Thymus (tissue), 11 donors: ENCODE results near the gene CPEB3. TPM values are rescaled to one million over a fixed set of nuclear protein-coding genes. Genes with fewer than 3 reads are reported as not detected.

Experiments used
- DNase-seq, 9 donors: peaks; one replicate each; pipeline ENCODE4 v3.0.0-alpha.2; 2013; ENCODE audit warnings: low spot score in 9 of 9, low read depth in 6 of 9, missing footprints in 1 of 9
- H3K27ac ChIP-seq, 2 donors: one replicate each; pipeline ENCODE4 v1.5.1; 2013; ENCODE audit warnings: control low read depth in 1 of 2, low read depth in 1 of 2, low read length in 1 of 2, mild to moderate bottlenecking in 1 of 2, moderate library complexity in 1 of 2
- H3K27me3 ChIP-seq, 2 donors: one replicate each; pipeline ENCODE4 v1.5.1; 2013; ENCODE audit warnings: low read length in 1 of 2; ENCODE audit not compliant: control insufficient read depth in 2 of 2, insufficient read depth in 1 of 2
- H3K36me3 ChIP-seq, 2 donors: one replicate each; pipeline ENCODE4 v1.5.1; 2013; ENCODE audit warnings: low read length in 1 of 2, mild to moderate bottlenecking in 1 of 2, moderate library complexity in 1 of 2; ENCODE audit not compliant: control insufficient read depth in 2 of 2, insufficient read depth in 2 of 2
- H3K4me1 ChIP-seq, 2 donors: one replicate each; pipeline ENCODE4 v1.5.1; 2013; ENCODE audit warnings: low read length in 2 of 2; ENCODE audit not compliant: control insufficient read depth in 2 of 2, insufficient read depth in 2 of 2
- H3K4me3 ChIP-seq, 2 donors: one replicate each; pipeline ENCODE4 v1.5.1; 2013; ENCODE audit warnings: low read length in 2 of 2, control low read depth in 1 of 2, mild to moderate bottlenecking in 1 of 2
- H3K9me3 ChIP-seq, 2 donors: one replicate each; pipeline ENCODE4 v1.5.1; 2013; ENCODE audit warnings: low read length in 1 of 2, mild to moderate bottlenecking in 1 of 2; ENCODE audit not compliant: control insufficient read depth in 2 of 2, insufficient read depth in 1 of 2
- WGBS: extraction: QIAGEN DNeasy Blood & Tissue Kit; methylation state at CpG from one replicate; pipeline ENCODE4 v1.1.7; 2013; 5-methylcytosine and 5-hydroxymethylcytosine counted together
- polyA plus RNA-seq: library from polyadenylated mRNA; stranded (reverse); fragments of 200-250 nt; gene quantifications from one replicate; pipeline ENCODE4 v1.2.3, GENCODE V29; 2013
- total RNA-seq: library from RNA; stranded (reverse); fragments of 120-200 nt; gene quantifications from one replicate; pipeline ENCODE4 v1.2.4, GENCODE V29; 2013
- donor health status: healthy.

Gene CPEB3
- total and polyA plus RNA-seq, 2 donors = 0.76 to 1.8 TPM

DNA sequence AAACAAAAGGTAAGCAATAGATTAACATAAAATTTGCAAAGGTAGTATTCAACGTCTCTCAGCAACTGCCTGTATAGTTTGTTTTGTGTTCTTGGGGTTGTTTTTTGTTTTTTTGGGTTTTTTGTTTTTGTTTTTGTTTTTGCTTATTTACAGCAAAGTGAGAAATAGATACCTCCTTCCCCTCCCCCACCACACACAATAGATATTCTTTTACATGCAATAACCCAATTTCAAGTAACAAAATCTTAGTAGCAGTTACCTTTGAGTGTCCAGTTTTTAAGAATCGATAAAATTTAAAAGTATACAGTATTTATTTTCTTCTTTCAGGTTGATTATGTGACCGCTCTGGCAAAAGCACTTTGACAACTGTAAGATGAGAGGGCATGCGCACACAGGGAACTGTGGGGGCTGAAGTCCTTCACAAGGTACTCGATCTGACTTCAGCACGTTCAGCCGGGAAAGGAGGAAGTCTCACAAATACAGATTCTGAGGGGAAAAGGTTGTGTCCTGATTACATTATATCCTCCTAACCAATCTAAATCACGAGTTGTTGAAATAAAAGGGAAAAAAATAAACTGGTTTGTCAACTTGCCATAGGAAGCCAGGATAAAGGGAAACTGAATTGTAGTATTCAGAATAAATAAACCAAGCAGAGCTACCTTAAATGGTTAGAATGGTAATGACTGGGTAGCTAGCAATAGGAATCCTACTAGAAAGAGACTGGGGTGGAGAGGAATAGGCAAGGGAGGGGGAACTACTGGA lies 47.8 kb downstream of the CPEB3 start:
- peaks cover 0 to 11% of the 10 kb centered on the region in 2 donors for H3K4me1 ChIP-seq
- 8% methylated on average over 8 of the region's 8 CpGs for WGBS

DNA sequence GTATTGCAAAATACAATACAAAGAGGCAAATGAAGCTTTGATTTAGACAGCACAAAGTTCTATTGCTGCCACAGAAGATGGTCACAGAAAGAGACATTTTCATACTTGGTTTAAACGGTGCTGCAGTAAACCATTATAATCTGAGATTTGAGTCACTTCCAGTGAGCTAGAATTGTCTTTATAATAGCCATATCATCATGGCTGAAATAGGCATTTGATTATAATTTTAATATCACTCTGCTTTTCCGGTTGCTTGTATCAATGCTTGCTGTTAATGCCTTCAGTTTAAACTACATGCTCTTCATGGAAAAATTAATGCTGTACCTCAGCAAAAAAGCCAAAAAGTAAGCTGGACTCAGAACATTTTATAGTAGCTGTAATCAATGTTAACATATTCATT lies 48.5 kb downstream of the CPEB3 start:
- no peak overlapping the region for H3K27ac ChIP-seq
- H3K9me3 ChIP-seq = no peaks in the 10 kb centered on the region
- H3K4me1 ChIP-seq = peaks cover 0 to 11% of the 10 kb centered on the region in 2 donors
- no peak overlapping the region for H3K4me3 ChIP-seq
- no peak for DNase-seq
- H3K27me3 ChIP-seq = peaks cover 0 to 19% of the 10 kb centered on the region in 2 donors
- H3K36me3 ChIP-seq = no peaks in the 10 kb centered on the region
- WGBS = 78% methylated on average over 2 of the region's 2 CpGs

More for the DNA sequence above, 47.8 kb downstream of the CPEB3 start:
- H3K27me3 ChIP-seq = peaks cover 0 to 18% of the 10 kb centered on the region in 2 donors
- H3K4me3 ChIP-seq = peak overlapping the region; percentile 37 to 45
- no peak overlapping the region for H3K27ac ChIP-seq
- H3K9me3 ChIP-seq = no peaks in the 10 kb centered on the region
- no peaks in the 10 kb centered on the region for H3K36me3 ChIP-seq
- DNase-seq = peak in 8 of 9 donors; percentile 40 to 82 (median 66)

DNA sequence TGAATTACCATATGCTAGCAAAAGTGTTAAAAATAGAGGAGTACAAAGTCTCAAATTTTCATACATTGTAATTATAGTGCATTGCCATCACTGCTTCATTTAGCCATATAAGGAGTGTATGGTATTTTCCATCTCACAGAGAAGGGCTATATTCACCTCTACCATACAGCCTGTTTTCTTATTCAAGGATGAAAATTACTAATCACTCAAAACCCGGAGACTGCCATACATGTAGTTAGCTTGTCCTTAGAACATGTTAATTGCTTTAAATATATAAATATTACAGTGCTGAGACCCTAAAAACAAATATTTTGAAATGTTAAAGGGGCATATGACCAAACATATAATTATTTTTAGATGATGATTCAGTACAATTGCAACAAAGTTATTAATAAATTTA lies 49.4 kb downstream of the CPEB3 start:
- peaks cover 0 to 19% of the 10 kb centered on the region in 2 donors for H3K27me3 ChIP-seq
- H3K9me3 ChIP-seq = no peaks in the 10 kb centered on the region
- no peaks in the 10 kb centered on the region for H3K36me3 ChIP-seq
- no peak for DNase-seq
- peak overlapping the region in 1 of 2 donors; percentile 95 for H3K27ac ChIP-seq
- H3K4me3 ChIP-seq = peak overlapping the region; percentile 77 to 88
- 89% methylated on average over 1 of the region's 1 CpG for WGBS
- peaks cover 0 to 11% of the 10 kb centered on the region in 2 donors for H3K4me1 ChIP-seq

DNA sequence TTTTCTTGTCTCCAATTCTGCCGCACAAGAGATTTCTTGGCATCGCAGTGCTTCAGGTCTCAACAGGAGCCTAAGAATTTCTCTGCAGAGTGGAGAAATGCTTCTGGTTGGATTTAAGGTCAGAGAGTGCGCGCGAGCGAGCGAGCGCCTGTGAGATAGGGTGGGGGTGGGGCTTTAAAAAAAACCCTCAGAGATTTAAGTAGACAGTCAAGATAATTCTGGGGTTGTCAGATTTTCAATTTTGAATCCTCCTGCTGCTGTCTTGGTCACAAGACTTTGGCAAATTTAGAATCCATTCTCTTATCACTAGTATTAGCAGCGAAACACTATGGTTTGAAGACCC lies 49.7 kb downstream of the CPEB3 start:
- Histone ChIP-seq H3K4me1 (peaks cover 0 to 11% of the 10 kb centered on the region in 2 donors), H3K9me3 (no peaks in the 10 kb centered on the region), H3K4me3 (peak overlapping the region; percentile 77 to 88), H3K27me3 (peaks cover 0 to 19% of the 10 kb centered on the region in 2 donors), H3K36me3 (no peaks in the 10 kb centered on the region), H3K27ac (peak overlapping the region; percentile 88 to 95)
- DNase-seq = peak; percentile 36 to 81 (median 48)
- 22% methylated on average over 9 of the region's 9 CpGs for WGBS

DNA sequence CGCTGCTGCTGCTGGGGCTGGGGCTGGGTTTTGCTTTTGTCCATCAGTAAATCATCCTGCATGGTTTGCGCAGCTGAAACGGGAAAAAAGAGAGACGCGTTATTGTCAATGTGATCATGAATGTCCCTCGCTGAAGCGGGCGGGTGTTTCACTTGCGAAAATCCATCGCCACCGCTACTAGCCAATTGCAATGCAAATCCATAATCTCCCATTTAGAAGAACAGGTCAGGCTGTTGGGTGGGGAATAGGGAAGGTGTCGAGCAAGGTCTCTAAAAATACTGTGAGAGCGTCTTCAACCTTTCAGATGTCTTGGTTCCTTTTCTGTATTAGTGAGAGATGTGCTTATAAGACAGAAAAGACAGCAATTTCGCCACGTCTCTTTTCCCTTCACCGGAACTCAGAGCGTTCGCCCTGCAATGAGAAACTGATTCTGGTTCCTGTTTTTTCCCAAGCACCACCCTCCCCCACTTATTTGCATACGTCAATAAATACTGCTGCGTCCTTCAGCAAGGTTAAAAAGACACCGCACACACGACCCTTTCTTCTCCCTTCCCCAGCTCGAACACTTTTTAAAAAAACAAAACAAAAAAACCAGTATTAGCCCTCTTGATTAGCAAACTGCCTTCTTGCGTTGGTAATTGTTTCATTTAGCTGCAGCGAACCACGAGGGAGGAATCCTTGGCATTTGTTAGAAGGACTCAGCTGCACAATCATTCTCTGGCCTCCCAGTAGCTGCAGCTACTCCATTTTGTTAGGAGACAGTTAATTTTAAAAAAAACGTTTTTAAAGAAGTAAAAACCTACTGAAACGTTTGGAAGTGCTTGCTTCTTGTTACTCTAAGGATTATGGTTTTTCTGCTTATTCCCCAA lies 50.4 kb downstream of the CPEB3 start:
- Histone ChIP-seq H3K27me3 (peaks cover 0 to 19% of the 10 kb centered on the region in 2 donors), H3K36me3 (no peaks in the 10 kb centered on the region), H3K4me3 (peak overlapping the region; percentile 77 to 88), H3K27ac (peak overlapping the region; percentile 88 to 95), H3K4me1 (peaks cover 0 to 11% of the 10 kb centered on the region in 2 donors), H3K9me3 (no peaks in the 10 kb centered on the region)
- under 1% methylated on average over 28 of the region's 28 CpGs for WGBS
- DNase-seq = peak; percentile 51 to 88 (median 74)

DNA sequence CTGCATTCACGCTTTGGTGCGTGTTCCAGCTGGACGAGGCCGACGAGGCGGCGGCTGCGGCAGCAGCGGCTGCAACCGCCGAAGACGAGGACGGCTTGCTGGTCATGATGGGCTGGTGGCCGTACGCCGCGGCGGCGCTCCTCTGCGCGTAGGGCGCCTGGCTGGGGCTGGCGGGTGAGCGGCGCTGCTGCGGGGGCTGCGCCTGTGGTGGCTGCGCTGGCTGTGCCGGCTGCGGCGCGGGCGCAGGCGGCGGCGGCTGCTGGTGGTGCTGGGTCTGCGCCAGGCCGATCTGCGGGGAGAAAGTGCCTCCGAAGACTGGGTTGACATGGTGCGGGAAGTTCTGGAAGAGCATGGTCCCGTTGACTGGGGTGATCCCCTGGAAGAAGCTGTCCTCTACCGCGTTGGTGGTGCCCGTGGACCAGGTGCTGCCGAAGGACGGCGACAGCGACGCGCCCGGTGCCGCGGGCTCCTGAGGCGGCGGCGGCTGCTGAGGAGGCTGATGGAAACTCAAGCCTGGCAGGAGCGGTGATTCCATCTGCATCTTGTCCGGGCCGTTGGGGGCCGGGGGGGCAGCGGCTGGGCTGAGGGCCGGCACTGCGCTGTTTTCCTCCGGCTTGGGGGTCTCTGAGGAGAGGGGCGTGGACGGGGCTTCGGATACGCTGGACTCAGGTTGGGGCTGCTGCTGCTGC lies 51.1 kb downstream of the CPEB3 start:
- Histone ChIP-seq H3K27me3 (peaks cover 0 to 19% of the 10 kb centered on the region in 2 donors), H3K4me1 (peaks cover 0 to 11% of the 10 kb centered on the region in 2 donors), H3K9me3 (no peaks in the 10 kb centered on the region), H3K4me3 (peak overlapping the region; percentile 77 to 88), H3K27ac (peak overlapping the region; percentile 74 to 95), H3K36me3 (no peaks in the 10 kb centered on the region)
- peak in 6 of 9 donors; percentile 15 to 62 (median 36) for DNase-seq
- 2% methylated on average over 69 of the region's 69 CpGs for WGBS

DNA sequence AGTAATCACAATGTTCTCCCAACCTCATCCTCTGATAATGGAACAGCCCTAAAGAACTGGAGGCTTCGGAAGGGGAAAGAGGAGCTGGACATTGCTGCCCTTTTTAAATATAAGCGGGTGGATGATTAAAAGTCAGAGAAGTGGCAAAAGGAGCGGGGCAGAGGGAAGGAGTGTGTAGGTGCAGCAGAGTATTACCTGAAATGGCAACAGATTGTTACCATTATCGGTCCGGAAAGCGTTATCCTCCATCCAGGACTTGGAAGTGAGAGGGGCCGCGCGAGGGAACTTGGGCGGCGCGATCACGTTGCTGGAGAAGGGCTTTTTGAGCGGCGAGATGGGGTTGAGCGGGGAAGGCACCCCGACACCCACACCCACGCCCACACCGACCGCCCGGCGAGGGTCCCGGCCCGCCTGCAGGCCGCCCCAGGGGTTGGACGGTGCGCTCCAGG lies 51.7 kb downstream of the CPEB3 start:
- Histone ChIP-seq H3K9me3 (no peaks in the 10 kb centered on the region), H3K4me3 (peak overlapping the region; percentile 14 to 88), H3K36me3 (no peaks in the 10 kb centered on the region), H3K4me1 (peaks cover 0 to 11% of the 10 kb centered on the region in 2 donors), H3K27ac (no peak overlapping the region), H3K27me3 (peaks cover 0 to 19% of the 10 kb centered on the region in 2 donors)
- 78% methylated on average over 27 of the region's 27 CpGs for WGBS
- DNase-seq = peak in 1 of 9 donors; percentile 4

DNA sequence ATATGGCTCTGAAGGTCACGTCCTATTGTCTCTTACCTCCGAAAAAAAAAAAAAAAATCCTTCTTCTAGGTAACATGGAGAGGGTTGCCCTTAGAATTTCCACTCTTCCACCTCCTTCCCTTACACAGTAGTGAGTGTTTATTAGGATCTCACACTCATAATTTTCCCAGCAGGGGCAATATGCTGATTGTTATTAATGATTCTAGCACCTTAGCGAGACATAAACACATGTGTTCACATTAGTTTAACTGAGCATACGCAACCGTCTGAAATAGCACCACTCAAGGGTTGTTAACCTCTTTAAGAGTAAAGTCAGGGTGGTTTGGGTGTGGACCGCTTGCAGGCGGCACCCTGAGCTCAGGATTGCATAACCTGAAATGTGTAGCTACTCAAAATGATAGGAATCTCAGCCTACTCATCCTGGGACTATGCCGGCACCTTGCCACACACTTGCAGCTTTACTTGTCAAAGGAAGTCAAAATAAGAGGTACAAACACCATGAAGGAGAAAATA lies 52.2 kb downstream of the CPEB3 start:
- H3K36me3 ChIP-seq = no peaks in the 10 kb centered on the region
- no peak overlapping the region for H3K27ac ChIP-seq
- DNase-seq = no peak
- peaks cover 0 to 19% of the 10 kb centered on the region in 2 donors for H3K27me3 ChIP-seq
- no peak overlapping the region for H3K4me3 ChIP-seq
- no peaks in the 10 kb centered on the region for H3K9me3 ChIP-seq
- H3K4me1 ChIP-seq = peaks cover 0 to 11% of the 10 kb centered on the region in 2 donors
- 93% methylated on average over 8 of the region's 8 CpGs for WGBS
